HEK293 (cell line): ENCODE data around the gene DUSP16.

Experiments
- CTCF ChIA-PET: fragments of 350-600 bp; formaldehyde crosslinking; extraction: SDS; loops from one replicate; lab custom pipeline; 2021; ENCODE audit warnings: antibody characterized with exemption; lab: Yijun Ruan, JAX
- POLR2A ChIA-PET: fragments of 300-600 bp; formaldehyde crosslinking; extraction: SDS; loops from one replicate; lab custom pipeline; 2020; ENCODE audit warnings: antibody characterized with exemption, inconsistent platforms; lab: Yijun Ruan, JAX
- H3K27ac ChIP-seq: fragments of 200-500 bp; sonication (Bioruptor generic); 2 replicates; pipeline ENCODE4 v1.5.1; 2014; ENCODE audit warnings: low read depth, low read length, control low read depth, inconsistent platforms; ENCODE audit errors: extremely low read depth
- H3K36me3 ChIP-seq, 2 experiments: fragments of 200-500 bp in 1 of 2; sonication (Bioruptor generic) in 1 of 2; 1 replicate in 1 of 2; 2 replicates in 1 of 2; pipeline ENCODE4 v1.5.1; 2014 to 2017; ENCODE audit warnings: inconsistent platforms in 2 of 2, low read length in 2 of 2; ENCODE audit not compliant: control insufficient read depth in 2 of 2, insufficient read depth in 1 of 2
- H3K4me1 ChIP-seq: fragments of 200-500 bp; sonication (Bioruptor generic); 2 replicates; pipeline ENCODE4 v1.5.1; 2014; ENCODE audit warnings: mild to moderate bottlenecking, low read length, inconsistent platforms; ENCODE audit not compliant: control insufficient read depth, insufficient read depth
- H3K4me3 ChIP-seq: 2 replicates; pipeline ENCODE4 v1.5.1; 2011; ENCODE audit warnings: low read depth, mild to moderate bottlenecking, control low read depth, low read length, moderate library complexity
- H3K9me3 ChIP-seq: fragments of 200-500 bp; sonication (Bioruptor generic); 2 replicates; pipeline ENCODE4 v1.5.1; 2014; ENCODE audit warnings: low read depth, low read length, inconsistent platforms; ENCODE audit not compliant: control insufficient read depth, insufficient read depth
- BCL6B ChIP-seq: fragments of 450-650 bp; formaldehyde crosslinking; IDR thresholded peaks from 2 replicates; pipeline ENCODE4 v1.5.1; 2017; ENCODE audit warnings: missing biosample characterization, missing genetic modification characterization
- FEZF1 ChIP-seq: fragments of 450-650 bp; formaldehyde crosslinking; IDR thresholded peaks from 2 replicates; pipeline ENCODE4 v1.5.1; 2016; ENCODE audit warnings: missing biosample characterization, missing genetic modification characterization
- GLIS2 ChIP-seq: fragments of 450-650 bp; formaldehyde crosslinking; IDR thresholded peaks from 2 replicates; pipeline ENCODE4 v1.5.1; 2016; ENCODE audit warnings: missing biosample characterization, missing genetic modification characterization
- MEIS1 ChIP-seq: sonication (generic); formaldehyde crosslinking; IDR thresholded peaks from 2 replicates; pipeline ENCODE4 v1.8.1; 2022; ENCODE audit warnings: missing genetic modification reagents, mild to moderate bottlenecking, borderline replicate concordance
- OSR2 ChIP-seq: fragments of 450-650 bp; formaldehyde crosslinking; IDR thresholded peaks from 2 replicates; pipeline ENCODE4 v1.5.1; 2016; ENCODE audit warnings: missing biosample characterization, missing genetic modification characterization
- TRIM28 ChIP-seq: IDR thresholded peaks from 2 replicates; pipeline ENCODE4 v1.6.1; 2011; ENCODE audit warnings: low read length, control low read depth, borderline replicate concordance
- TSHZ1 ChIP-seq: fragments of 450-650 bp; formaldehyde crosslinking; IDR thresholded peaks from 2 replicates; pipeline ENCODE4 v1.5.1; 2016; ENCODE audit warnings: missing biosample characterization, missing genetic modification characterization, borderline replicate concordance
- ZBTB10 ChIP-seq: fragments of 450-650 bp; formaldehyde crosslinking; IDR thresholded peaks from 2 replicates; pipeline ENCODE4 v1.5.1; 2016; ENCODE audit warnings: missing biosample characterization, missing genetic modification characterization
- ZBTB26 ChIP-seq: fragments of 450-650 bp; formaldehyde crosslinking; optimal IDR thresholded peaks from 2 replicates; pipeline ENCODE3; 2016; ENCODE audit warnings: missing biosample characterization, mild to moderate bottlenecking, missing genetic modification characterization
- ZBTB8A ChIP-seq: fragments of 450-650 bp; formaldehyde crosslinking; IDR thresholded peaks from 2 replicates; pipeline ENCODE4 v1.5.1; 2016; ENCODE audit warnings: missing biosample characterization, missing genetic modification characterization
- ZFP37 ChIP-seq: fragments of 450-650 bp; formaldehyde crosslinking; IDR thresholded peaks from 2 replicates; pipeline ENCODE4 v1.5.1; 2016; ENCODE audit warnings: missing biosample characterization, missing genetic modification characterization
- ZFP69B ChIP-seq: fragments of 450-650 bp; formaldehyde crosslinking; IDR thresholded peaks from 2 replicates; pipeline ENCODE4 v1.5.1; 2016; ENCODE audit warnings: missing biosample characterization, missing genetic modification characterization
- ZIC2 ChIP-seq: fragments of 450-650 bp; formaldehyde crosslinking; IDR thresholded peaks from 2 replicates; pipeline ENCODE4 v1.5.1; 2016; ENCODE audit warnings: missing biosample characterization, missing genetic modification characterization
- ZNF10 ChIP-seq: fragments of 450-650 bp; formaldehyde crosslinking; IDR thresholded peaks from 2 replicates; pipeline ENCODE4 v1.5.1; 2017; ENCODE audit warnings: missing biosample characterization, missing genetic modification characterization
- ZNF155 ChIP-seq: fragments of 450-650 bp; formaldehyde crosslinking; IDR thresholded peaks from 2 replicates; pipeline ENCODE4 v1.5.1; 2016; ENCODE audit warnings: missing biosample characterization, missing genetic modification characterization
- ZNF2 ChIP-seq: fragments of 450-650 bp; formaldehyde crosslinking; IDR thresholded peaks from 2 replicates; pipeline ENCODE4 v1.5.1; 2016; ENCODE audit warnings: missing biosample characterization, missing genetic modification characterization
- ZNF24 ChIP-seq: fragments of 450-650 bp; formaldehyde crosslinking; IDR thresholded peaks from 2 replicates; pipeline ENCODE4 v1.5.1; 2016; ENCODE audit warnings: missing biosample characterization, missing genetic modification characterization
- ZNF248 ChIP-seq: fragments of 450-650 bp; formaldehyde crosslinking; IDR thresholded peaks from 2 replicates; pipeline ENCODE4 v1.5.1; 2017; ENCODE audit warnings: missing biosample characterization, missing genetic modification characterization
- ZNF501 ChIP-seq: fragments of 450-650 bp; formaldehyde crosslinking; IDR thresholded peaks from 2 replicates; pipeline ENCODE4 v1.5.1; 2016; ENCODE audit warnings: missing biosample characterization, missing genetic modification characterization
- ZNF513 ChIP-seq: fragments of 450-650 bp; IDR thresholded peaks from 2 replicates; pipeline ENCODE4 v1.5.1; 2018; ENCODE audit warnings: missing biosample characterization, missing genetic modification characterization
- ZNF580 ChIP-seq: fragments of 450-650 bp; formaldehyde crosslinking; IDR thresholded peaks from 2 replicates; pipeline ENCODE4 v1.5.1; 2016; ENCODE audit warnings: missing biosample characterization, missing genetic modification characterization
- ZNF629 ChIP-seq: fragments of 450-650 bp; formaldehyde crosslinking; IDR thresholded peaks from 2 replicates; pipeline ENCODE4 v1.5.1; 2017; ENCODE audit warnings: missing biosample characterization, missing genetic modification characterization
- ZNF692 ChIP-seq: fragments of 450-650 bp; formaldehyde crosslinking; IDR thresholded peaks from 2 replicates; pipeline ENCODE4 v1.5.1; 2016; ENCODE audit warnings: missing biosample characterization, missing genetic modification characterization
- ZNF76 ChIP-seq: fragments of 450-650 bp; formaldehyde crosslinking; IDR thresholded peaks from 2 replicates; pipeline ENCODE4; 2016; ENCODE audit warnings: low read depth, missing biosample characterization, missing genetic modification characterization, borderline replicate concordance

DUSP16 gene

GRCh38 chr12:12561371-12562015, 1.2 kb downstream of the DUSP16 start:
- H3K27ac ChIP-seq = peak overlapping the region; percentile 99
- ChIA-PET CTCF (no interaction called here), POLR2A (interaction anchor here (1.0 kb wide), 1 partner anchor 14 kb away, joined by 3 read pairs; no protein-coding TSS in a partner anchor)
- no peaks in the 10 kb centered on the region for H3K36me3 ChIP-seq
- H3K4me1 ChIP-seq = peaks cover 15% of the 10 kb centered on the region
- H3K4me3 ChIP-seq = peak overlapping the region; percentile 58
- H3K9me3 ChIP-seq = no peaks in the 10 kb centered on the region
- TF ChIP-seq ZFP37 (tag by site-specific recombination) = 0 out of 2 replicates have a peak, but pooled peaks have one; percentile 46
- TF ChIP-seq ZNF629 (tag by site-specific recombination) = no peak; the same call in 1 of the 2 replicates
- TF ChIP-seq ZNF2 (tag by site-specific recombination) = 0 out of 2 replicates have a peak, but pooled peaks have one; percentile 9
- TF ChIP-seq MEIS1 (CRISPR knock-in tag) = peak; percentile 23; the same call in 1 of the 2 replicates
- TF ChIP-seq ZNF692 (tag by site-specific recombination) = peak; percentile 77
- 0 out of 2 replicates have a peak, but pooled peaks have one; percentile 8 for TF ChIP-seq ZNF10 (tag by site-specific recombination)
- 0 out of 2 replicates have a peak, but pooled peaks have one; percentile 24 for TF ChIP-seq ZNF513 (tag by site-specific recombination)
- TF ChIP-seq ZNF248 (tag by site-specific recombination) = no peak
- peak; percentile 64; the same call in 1 of the 2 replicates for TF ChIP-seq ZBTB10 (tag by site-specific recombination)
- TF ChIP-seq ZIC2 (tag by site-specific recombination) = peak; percentile 28; the same call in 1 of the 2 replicates
- peak; percentile 92 for TF ChIP-seq FEZF1 (tag by site-specific recombination)
- TF ChIP-seq ZNF155 (tag by site-specific recombination) = no peak
- peak; percentile 26; the same call in 1 of the 2 replicates for TF ChIP-seq GLIS2 (tag by site-specific recombination)
- TF ChIP-seq ZNF580 = no peak
- 0 out of 2 replicates have a peak, but pooled peaks have one; percentile 20 for TF ChIP-seq ZNF24
- TF ChIP-seq BCL6B (tag by site-specific recombination) = no peak
- no peak for TF ChIP-seq TSHZ1 (tag by site-specific recombination)
- peak; percentile 61; the same call in 1 of the 2 replicates for TF ChIP-seq ZNF501 (tag by site-specific recombination)
- peak; percentile 60 for TF ChIP-seq ZBTB26 (tag by site-specific recombination)
- peak; percentile 59; the same call in 1 of the 2 replicates for TF ChIP-seq ZNF76 (tag by site-specific recombination)
- peak; percentile 6; the same call in 1 of the 2 replicates for TF ChIP-seq TRIM28
- TF ChIP-seq ZBTB8A (tag by site-specific recombination) = peak; percentile 37; the same call in 1 of the 2 replicates
- TF ChIP-seq OSR2 (tag by site-specific recombination) = no peak
- TF ChIP-seq ZFP69B (tag by site-specific recombination) = peak; percentile 69
